A673 (cell line): ENCODE data around the gene MRPS31. TPM values are rescaled to one million over a fixed set of nuclear protein-coding genes. Genes with fewer than 3 reads are reported as not detected.

Source experiments
- BruUV-seq: library from RNA; stranded (reverse); fragments of 400-500 nt; replicated peaks from 2 replicates; lab custom pipeline; 2021; lab: Mats Ljungman, UMichigan
- CTCF ChIA-PET: fragments of 300-600 bp; sonication (Branson Sonifier 250); formaldehyde crosslinking; loops from one replicate; lab custom pipeline; 2022; ENCODE audit warnings: antibody characterized with exemption; lab: Charles Lee
- POLR2A ChIA-PET: fragments of 300-600 bp; sonication (Branson Sonifier 250); formaldehyde crosslinking; loops from one replicate; lab custom pipeline; 2022; ENCODE audit warnings: antibody characterized with exemption; ENCODE audit not compliant: low non-redundant PET; lab: Charles Lee
- DNase-seq: peaks from one replicate; pipeline ENCODE4 v3.0.0-alpha.2; 2015; ENCODE audit warnings: low spot score
- H3K27ac ChIP-seq: fragments of 200-600 bp; sonication (generic); 2 replicates; pipeline ENCODE4 v1.5.1; 2016; ENCODE audit warnings: mixed run types, low read depth, mild to moderate bottlenecking, mixed read lengths, antibody characterized with exemption, low read length; ENCODE audit not compliant: poor library complexity, severe bottlenecking
- H3K27me3 ChIP-seq: fragments of 200-600 bp; sonication (generic); replicated peaks from 2 replicates; pipeline ENCODE4 v1.6.1; 2017; ENCODE audit warnings: mixed run types, low read depth, mild to moderate bottlenecking, mixed read lengths, antibody characterized with exemption, low read length; ENCODE audit not compliant: insufficient read depth, poor library complexity
- H3K36me3 ChIP-seq: fragments of 200-600 bp; sonication (generic); 2 replicates; pipeline ENCODE4 v1.6.1; 2016; ENCODE audit warnings: mixed run types, mild to moderate bottlenecking, mixed read lengths, antibody characterized with exemption, low read length; ENCODE audit not compliant: insufficient read depth, poor library complexity, severe bottlenecking
- H3K4me1 ChIP-seq: fragments of 200-600 bp; sonication (generic); 2 replicates; pipeline ENCODE4 v1.6.1; 2017; ENCODE audit warnings: mixed run types, mild to moderate bottlenecking, mixed read lengths, antibody characterized with exemption, low read length; ENCODE audit not compliant: insufficient read depth, poor library complexity, severe bottlenecking
- H3K4me3 ChIP-seq: fragments of 200-600 bp; sonication (generic); 2 replicates; pipeline ENCODE4 v1.5.1; 2016; ENCODE audit warnings: low read depth, mixed run types, mild to moderate bottlenecking, mixed read lengths, low read length; ENCODE audit not compliant: poor library complexity, severe bottlenecking
- H3K9me3 ChIP-seq: fragments of 200-600 bp; sonication (generic); 2 replicates; pipeline ENCODE4 v1.6.1; 2016; ENCODE audit warnings: mixed run types, low read depth, mild to moderate bottlenecking, mixed read lengths, antibody characterized with exemption, low read length; ENCODE audit not compliant: poor library complexity, severe bottlenecking
- CTCF ChIP-seq: fragments of 300-800, 200-600 bp; sonication (generic); conservative IDR thresholded peaks from 2 replicates; pipeline ENCODE4 v1.5.1; 2017; ENCODE audit warnings: low read depth, mild to moderate bottlenecking, antibody characterized with exemption, low read length, moderate library complexity, mixed read lengths
- EZH2 ChIP-seq: fragments of 200-600 bp; sonication (generic); IDR thresholded peaks from 2 replicates; pipeline ENCODE4 v1.6.1; 2017; ENCODE audit warnings: borderline replicate concordance, low read depth, mild to moderate bottlenecking, mixed read lengths, antibody characterized with exemption, low read length; ENCODE audit not compliant: poor library complexity, severe bottlenecking
- intact Hi-C: fragments of 100-400 bp; cut with micrococcal nuclease; formaldehyde crosslinking; loops from one replicate; pipeline ENCODE4 v1.10.0; 2022; ENCODE audit not compliant: unreplicated experiment
- total RNA-seq: library from RNA; stranded (reverse); gene quantifications from 2 replicates; pipeline ENCODE4 v1.2.3, GENCODE V29; 2021

The MRPS31 gene
- total RNA-seq, 1 experiment from 2014 or later, result 32.0 TPM

GRCh38 chr13:40682449-40683240 lies 88.3 kb downstream of the MRPS31 start:
- Histone ChIP-seq H3K9me3 (no peaks in the 10 kb centered on the region), H3K36me3 (no peaks in the 10 kb centered on the region), H3K4me1 (no peaks in the 10 kb centered on the region), H3K4me3 (no peak overlapping the region), H3K27me3 (no peaks in the 10 kb centered on the region), H3K27ac (no peak overlapping the region)
- peak; percentile 64 for TF ChIP-seq CTCF
- no peak for TF ChIP-seq EZH2
- POLR2A ChIA-PET, result no interaction called here
- peak; percentile 69 for DNase-seq
- CTCF ChIA-PET, result interaction anchor here (0.7 to 1.6 kb wide), 6 partner anchors 14 to 1631 kb away, joined by 3 to 4 read pairs (median 3); no protein-coding TSS in a partner anchor
- intact Hi-C loops, result loop anchor here (2.0 to 5.0 kb wide), 4 partner anchors 614 to 998 kb away; no protein-coding TSS in a partner anchor
- BruUV-seq, result no TSS peak

DNA sequence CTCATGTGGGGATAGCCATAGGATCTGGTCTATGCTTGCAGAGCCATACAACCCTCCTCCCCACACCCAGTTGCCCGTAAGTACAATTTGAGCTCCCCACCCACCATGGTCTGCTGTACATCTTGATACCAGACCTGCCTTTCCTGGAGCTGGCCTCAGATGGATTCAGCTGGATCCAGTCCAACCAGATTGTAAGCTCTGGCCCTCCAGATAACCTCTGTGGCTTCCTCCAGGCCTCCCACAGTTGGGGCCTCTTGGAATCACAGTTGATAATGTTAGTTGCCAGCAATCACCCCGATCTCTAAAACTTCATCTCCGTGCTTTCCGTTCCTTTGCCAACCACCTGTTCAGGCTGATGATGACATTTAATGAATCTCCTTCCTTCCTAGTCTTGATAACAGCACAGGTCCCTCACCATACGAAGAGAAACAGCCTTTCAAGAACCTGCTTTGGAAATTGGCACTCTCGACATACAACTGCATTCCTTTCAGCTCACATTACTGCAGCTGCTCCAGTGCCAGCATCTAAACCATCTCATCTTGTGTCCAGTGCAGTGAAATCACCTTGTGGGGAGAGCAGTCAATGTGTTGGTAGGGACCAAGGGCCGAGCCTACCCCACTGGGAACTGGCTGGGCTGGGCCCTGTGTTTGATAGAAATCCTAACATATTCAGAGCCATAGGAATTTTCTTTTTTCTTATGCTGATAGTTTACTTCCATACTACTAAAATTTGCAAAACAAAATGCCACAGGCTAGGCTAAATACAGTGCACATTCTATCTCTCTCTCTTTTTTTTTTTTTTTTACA lies 89.4 kb downstream of the MRPS31 start:
- no peak for DNase-seq
- no peaks in the 10 kb centered on the region for H3K36me3 ChIP-seq
- intact Hi-C loops, result loop anchor here (2.0 to 5.0 kb wide), 4 partner anchors 613 to 997 kb away; no protein-coding TSS in a partner anchor
- POLR2A ChIA-PET, result interaction anchor here (0.6 kb wide), 1 partner anchor 1011 kb away, joined by 3 read pairs; no protein-coding TSS in a partner anchor
- CTCF ChIA-PET, result no interaction called here
- no peaks in the 10 kb centered on the region for H3K27me3 ChIP-seq
- BruUV-seq, result no TSS peak
- H3K27ac ChIP-seq, result no peak overlapping the region
- H3K4me1 ChIP-seq, result no peaks in the 10 kb centered on the region
- H3K4me3 ChIP-seq, result no peak overlapping the region
- TF ChIP-seq CTCF (no peak), EZH2 (no peak)
- H3K9me3 ChIP-seq, result no peaks in the 10 kb centered on the region

DNA sequence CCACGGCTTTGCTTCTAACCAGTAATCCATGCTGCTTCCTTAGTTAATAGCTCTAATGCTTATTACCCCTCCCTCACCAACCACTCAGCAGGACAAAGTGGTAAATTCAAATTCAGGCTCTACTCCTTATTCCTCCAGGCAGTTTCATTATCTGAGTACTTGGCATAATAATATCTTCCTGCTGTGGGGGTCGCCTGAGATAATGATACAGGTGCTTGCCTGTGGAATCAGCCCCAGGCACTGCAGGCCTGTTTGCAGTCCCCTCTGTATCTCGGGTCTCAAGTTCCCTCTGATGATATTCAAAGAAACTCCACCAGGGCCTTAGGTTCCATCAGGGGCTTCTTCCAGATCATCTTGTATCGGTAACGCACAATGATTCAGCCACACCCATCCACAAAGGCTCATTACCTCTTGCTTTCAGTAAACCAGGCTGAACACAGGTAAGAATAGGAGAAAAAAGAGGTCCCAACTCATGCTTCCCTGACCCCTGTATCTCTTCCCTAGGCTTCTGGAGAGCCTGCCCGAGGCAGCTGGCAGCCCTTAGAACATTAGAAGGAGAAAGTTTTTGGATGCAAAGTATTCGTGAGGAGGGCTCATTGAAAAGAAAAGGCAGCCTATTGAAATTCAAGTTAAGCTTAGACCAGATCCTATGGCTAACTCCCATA lies 90.2 kb downstream of the MRPS31 start:
- ChIA-PET CTCF (no interaction called here), POLR2A (no interaction called here)
- Histone ChIP-seq H3K9me3 (no peaks in the 10 kb centered on the region), H3K4me3 (no peak overlapping the region), H3K4me1 (no peaks in the 10 kb centered on the region), H3K27me3 (no peaks in the 10 kb centered on the region), H3K27ac (no peak overlapping the region), H3K36me3 (no peaks in the 10 kb centered on the region)
- DNase-seq, result no peak
- no peak for TF ChIP-seq EZH2
- no peak for TF ChIP-seq CTCF
- BruUV-seq, result no TSS peak
- intact Hi-C loops, result loop anchor here (5.0 kb wide), 1 partner anchor 898 kb away; no protein-coding TSS in a partner anchor
